Activated naive CD8-positive, alpha-beta T cell treated with anti-CD3 and anti-CD28 coated beads for 36 hours (primary cell): Measurements from ENCODE around the gene WDR43. TPM values are rescaled to one million over a fixed set of nuclear protein-coding genes. Genes with fewer than 3 reads are reported as not detected.

Experiments used
- DNase-seq: peaks from one replicate; pipeline ENCODE4 v3.0.0; 2021
- H3K27ac Mint-ChIP-seq: one replicate; pipeline ENCODE4 v1.8.0; 2022; ENCODE audit warnings: mild to moderate bottlenecking, moderate library complexity, mixed read lengths
- H3K27me3 Mint-ChIP-seq: one replicate; pipeline ENCODE4 v1.8.0; 2022; ENCODE audit warnings: mild to moderate bottlenecking, mixed read lengths
- H3K36me3 Mint-ChIP-seq: one replicate; pipeline ENCODE4 v1.8.0; 2021; ENCODE audit warnings: mild to moderate bottlenecking, mixed read lengths
- H3K4me1 Mint-ChIP-seq: one replicate; pipeline ENCODE4 v1.8.0; 2021; ENCODE audit warnings: mixed read lengths
- H3K4me3 Mint-ChIP-seq: one replicate; pipeline ENCODE4 v1.8.0; 2022; ENCODE audit warnings: mild to moderate bottlenecking, moderate library complexity, mixed read lengths
- H3K9me3 Mint-ChIP-seq: one replicate; pipeline ENCODE4 v1.8.0; 2022; ENCODE audit warnings: mixed read lengths
- total RNA-seq, 2 experiments: library from RNA; stranded (reverse); gene quantifications; one replicate each; pipeline ENCODE4 v1.2.3, GENCODE V29; 2021

WDR43 gene, protein sequence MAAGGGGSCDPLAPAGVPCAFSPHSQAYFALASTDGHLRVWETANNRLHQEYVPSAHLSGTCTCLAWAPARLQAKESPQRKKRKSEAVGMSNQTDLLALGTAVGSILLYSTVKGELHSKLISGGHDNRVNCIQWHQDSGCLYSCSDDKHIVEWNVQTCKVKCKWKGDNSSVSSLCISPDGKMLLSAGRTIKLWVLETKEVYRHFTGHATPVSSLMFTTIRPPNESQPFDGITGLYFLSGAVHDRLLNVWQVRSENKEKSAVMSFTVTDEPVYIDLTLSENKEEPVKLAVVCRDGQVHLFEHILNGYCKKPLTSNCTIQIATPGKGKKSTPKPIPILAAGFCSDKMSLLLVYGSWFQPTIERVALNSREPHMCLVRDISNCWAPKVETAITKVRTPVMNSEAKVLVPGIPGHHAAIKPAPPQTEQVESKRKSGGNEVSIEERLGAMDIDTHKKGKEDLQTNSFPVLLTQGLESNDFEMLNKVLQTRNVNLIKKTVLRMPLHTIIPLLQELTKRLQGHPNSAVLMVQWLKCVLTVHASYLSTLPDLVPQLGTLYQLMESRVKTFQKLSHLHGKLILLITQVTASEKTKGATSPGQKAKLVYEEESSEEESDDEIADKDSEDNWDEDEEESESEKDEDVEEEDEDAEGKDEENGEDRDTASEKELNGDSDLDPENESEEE
- 100 to 1,000 TPM; 179 to 191 TPM for total RNA-seq

- peak within 1 kb of the TSS; percentile 98 for H3K4me3 Mint-ChIP-seq
- H3K27ac Mint-ChIP-seq = peak within 1 kb of the TSS; percentile 97
- H3K27me3 Mint-ChIP-seq = no peaks in the 10 kb centered on the region
- DNase-seq = peak; percentile 99
- peaks cover 30% of the 10 kb centered on the region for H3K36me3 Mint-ChIP-seq
- peaks cover 28% of the 10 kb centered on the region for H3K4me1 Mint-ChIP-seq
- H3K9me3 Mint-ChIP-seq = no peaks in the 10 kb centered on the region
Measured at GRCh38 chr2:28894470-28895188, at the start of gene WDR43. WDR43 (plus strand) TSS chr2:28894667; CDS start chr2:28894699, 32 bp downstream.

DNA sequence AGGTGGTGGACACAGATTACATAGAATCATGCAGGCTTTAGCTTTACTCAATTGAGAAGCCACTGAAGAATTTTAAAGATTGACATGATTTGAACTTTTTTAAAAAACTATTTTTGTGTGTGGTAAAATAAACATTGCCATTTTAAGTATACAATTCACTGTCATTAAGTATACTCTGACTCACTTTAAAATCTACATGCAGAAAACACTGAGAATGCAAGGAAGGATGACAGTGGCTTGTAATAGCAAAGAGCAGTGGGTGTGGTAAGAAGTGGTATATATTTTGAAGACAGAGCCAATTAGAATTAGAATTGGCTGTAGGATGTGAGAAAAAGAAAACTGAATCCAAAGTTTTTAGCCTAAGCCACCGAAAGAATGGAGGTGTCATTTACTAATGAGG is 39.3 kb upstream of the WDR43 start:
- DNase-seq = no peak
- Mint-ChIP-seq H3K27me3 (no peaks in the 10 kb centered on the region), H3K9me3 (no peaks in the 10 kb centered on the region), H3K27ac (no peak overlapping the region), H3K36me3 (peaks cover 13% of the 10 kb centered on the region), H3K4me1 (no peaks in the 10 kb centered on the region), H3K4me3 (no peak overlapping the region)

- DNase-seq = no peak
- no peak overlapping the region for H3K4me3 Mint-ChIP-seq
- H3K4me1 Mint-ChIP-seq = no peaks in the 10 kb centered on the region
- no peaks in the 10 kb centered on the region for H3K27me3 Mint-ChIP-seq
- H3K9me3 Mint-ChIP-seq = no peaks in the 10 kb centered on the region
- peaks cover 20% of the 10 kb centered on the region for H3K36me3 Mint-ChIP-seq
- no peak overlapping the region for H3K27ac Mint-ChIP-seq
Measured at GRCh38 chr2:28855977-28856376, 38.5 kb upstream of the WDR43 start.

DNA sequence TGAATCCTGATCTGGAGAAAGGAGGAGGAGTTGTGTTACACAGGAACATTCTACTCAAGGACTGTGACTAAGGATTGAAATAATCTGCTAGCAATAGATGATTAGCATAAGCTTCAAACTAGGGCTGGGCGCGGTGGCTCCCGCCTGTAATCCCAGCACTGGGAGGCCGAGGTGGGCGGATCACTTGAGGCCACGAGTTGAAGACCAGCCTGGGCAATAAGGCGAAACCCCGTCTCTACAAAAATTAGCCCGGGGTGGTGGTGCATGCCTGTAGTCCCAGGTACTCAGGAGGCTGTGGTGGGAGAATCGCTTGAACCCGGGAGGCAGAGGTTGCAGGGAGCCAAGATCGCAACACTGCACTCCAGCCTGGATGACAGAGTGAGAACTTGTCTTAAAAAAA is 25.9 kb upstream of the WDR43 start:
- no peak for DNase-seq
- H3K36me3 Mint-ChIP-seq = peaks cover 15% of the 10 kb centered on the region
- no peak overlapping the region for H3K27ac Mint-ChIP-seq
- peak overlapping the region; percentile 71 for H3K4me3 Mint-ChIP-seq
- H3K9me3 Mint-ChIP-seq = no peaks in the 10 kb centered on the region
- H3K4me1 Mint-ChIP-seq = peaks cover 39% of the 10 kb centered on the region
- no peaks in the 10 kb centered on the region for H3K27me3 Mint-ChIP-seq

DNA sequence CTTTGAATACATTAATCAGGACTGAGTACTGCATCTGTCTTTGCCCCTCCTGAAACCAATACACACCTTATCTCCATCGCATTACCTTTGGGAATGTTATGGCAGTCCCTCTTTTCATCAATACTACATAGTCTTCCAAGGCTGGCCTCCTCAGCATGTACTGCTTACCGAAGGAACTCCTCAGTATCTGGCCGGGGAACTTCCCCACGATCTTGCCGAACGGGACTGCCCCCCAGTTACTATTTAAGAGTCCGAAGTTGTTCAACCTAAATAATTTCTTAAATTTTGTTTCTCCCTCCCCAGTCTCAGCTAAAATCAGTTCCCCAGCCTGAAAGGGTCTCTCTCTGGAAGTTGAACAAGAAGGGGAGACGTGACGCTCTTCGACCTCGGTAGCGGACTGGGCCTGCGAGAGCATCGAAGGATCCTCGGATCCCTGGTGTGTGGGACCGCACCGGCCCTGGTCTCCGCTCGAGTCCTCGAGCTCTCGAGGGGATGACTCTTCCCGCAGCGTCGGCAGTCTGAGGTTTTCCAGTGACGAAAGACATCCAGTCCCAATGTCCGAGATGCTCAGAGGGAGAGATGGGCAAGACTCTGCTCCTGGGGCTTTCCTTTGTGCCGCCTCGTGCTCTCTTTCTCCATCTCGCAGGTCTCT is 24.8 kb upstream of the WDR43 start:
- Mint-ChIP-seq H3K4me1 (peaks cover 32% of the 10 kb centered on the region), H3K27ac (peak overlapping the region; percentile 97), H3K36me3 (peaks cover 15% of the 10 kb centered on the region), H3K4me3 (peak overlapping the region; percentile 95), H3K27me3 (peaks cover 2% of the 10 kb centered on the region), H3K9me3 (no peaks in the 10 kb centered on the region)
- DNase-seq = no peak

- peak within 1 kb of the TSS; percentile 95 for H3K4me3 Mint-ChIP-seq
- H3K27me3 Mint-ChIP-seq = peaks cover 5% of the 10 kb centered on the region
- H3K4me1 Mint-ChIP-seq = peaks cover 27% of the 10 kb centered on the region
- DNase-seq = peak; percentile 96
- peak within 1 kb of the TSS; percentile 97 for H3K27ac Mint-ChIP-seq
- peaks cover 14% of the 10 kb centered on the region for H3K36me3 Mint-ChIP-seq
- no peaks in the 10 kb centered on the region for H3K9me3 Mint-ChIP-seq
Measured at GRCh38 chr2:28870146-28870891, 24.1 kb upstream of the WDR43 start, which contains the start of gene TRMT61B. TRMT61B (minus strand) TSS chr2:28870309; CDS start chr2:28870277, 32 bp downstream.

DNA sequence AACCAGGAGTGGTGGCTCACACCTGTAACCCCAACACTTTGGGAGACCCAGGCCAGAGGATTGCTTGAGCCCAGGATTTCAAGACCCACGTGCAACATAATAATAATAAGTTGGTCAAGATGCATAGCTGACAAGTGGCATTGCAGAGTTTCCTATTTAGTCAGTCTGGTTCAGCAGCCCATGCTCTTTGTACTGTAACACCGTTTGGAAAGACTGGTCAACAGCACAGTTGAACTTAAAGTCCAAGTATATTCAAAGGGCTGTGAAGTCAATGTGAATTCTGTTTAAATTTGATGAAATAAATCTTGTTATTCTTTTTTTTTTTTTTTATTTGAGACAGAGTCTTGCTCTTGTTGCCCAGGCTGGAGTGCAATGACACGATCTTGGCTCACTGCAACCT is 22.8 kb upstream of the WDR43 start:
- no peak for DNase-seq
- peaks cover 13% of the 10 kb centered on the region for H3K36me3 Mint-ChIP-seq
- H3K27ac Mint-ChIP-seq = no peak overlapping the region
- H3K4me3 Mint-ChIP-seq = no peak overlapping the region
- no peaks in the 10 kb centered on the region for H3K9me3 Mint-ChIP-seq
- peaks cover 21% of the 10 kb centered on the region for H3K4me1 Mint-ChIP-seq
- peaks cover 17% of the 10 kb centered on the region for H3K27me3 Mint-ChIP-seq

DNA sequence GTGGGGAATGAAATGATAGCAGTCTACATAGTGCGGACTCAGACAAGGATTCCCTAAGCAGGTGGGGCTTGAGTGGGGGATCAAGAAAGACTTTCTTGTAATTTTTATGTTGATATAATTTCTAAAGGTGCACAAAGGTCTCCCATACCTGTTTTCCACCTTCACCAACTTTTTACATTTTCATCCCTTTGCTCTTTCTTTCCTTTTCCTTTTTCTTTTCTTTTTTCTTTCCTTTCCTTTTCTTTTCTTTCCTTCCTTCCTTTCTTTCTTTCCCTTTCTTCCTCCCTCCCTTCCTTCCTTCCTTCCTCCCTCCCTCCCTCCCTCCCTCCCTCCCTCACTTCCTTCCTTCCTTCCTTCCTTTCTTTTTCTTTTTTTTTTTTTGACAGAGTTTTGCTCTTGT is 14.3 kb upstream of the WDR43 start:
- Mint-ChIP-seq H3K9me3 (no peaks in the 10 kb centered on the region), H3K4me1 (no peaks in the 10 kb centered on the region), H3K4me3 (no peak overlapping the region), H3K27ac (no peak overlapping the region), H3K27me3 (peaks cover 28% of the 10 kb centered on the region), H3K36me3 (no peaks in the 10 kb centered on the region)
- no peak for DNase-seq

GRCh38 chr2:28893488-28893887 is 979 bp upstream of the WDR43 start:
- DNase-seq = no peak
- no peak overlapping the region for H3K27ac Mint-ChIP-seq
- peaks cover 19% of the 10 kb centered on the region for H3K4me1 Mint-ChIP-seq
- H3K4me3 Mint-ChIP-seq = peak overlapping the region; percentile 19
- no peaks in the 10 kb centered on the region for H3K27me3 Mint-ChIP-seq
- no peaks in the 10 kb centered on the region for H3K9me3 Mint-ChIP-seq
- peaks cover 27% of the 10 kb centered on the region for H3K36me3 Mint-ChIP-seq

GRCh38 chr2:28895189-28895893 is 874 bp downstream of the WDR43 start:
- Mint-ChIP-seq H3K9me3 (no peaks in the 10 kb centered on the region), H3K36me3 (peaks cover 30% of the 10 kb centered on the region), H3K4me3 (peak overlapping the region; percentile 98), H3K4me1 (peaks cover 33% of the 10 kb centered on the region), H3K27ac (peak overlapping the region; percentile 97), H3K27me3 (no peaks in the 10 kb centered on the region)
- DNase-seq = peak; percentile 44

DNA sequence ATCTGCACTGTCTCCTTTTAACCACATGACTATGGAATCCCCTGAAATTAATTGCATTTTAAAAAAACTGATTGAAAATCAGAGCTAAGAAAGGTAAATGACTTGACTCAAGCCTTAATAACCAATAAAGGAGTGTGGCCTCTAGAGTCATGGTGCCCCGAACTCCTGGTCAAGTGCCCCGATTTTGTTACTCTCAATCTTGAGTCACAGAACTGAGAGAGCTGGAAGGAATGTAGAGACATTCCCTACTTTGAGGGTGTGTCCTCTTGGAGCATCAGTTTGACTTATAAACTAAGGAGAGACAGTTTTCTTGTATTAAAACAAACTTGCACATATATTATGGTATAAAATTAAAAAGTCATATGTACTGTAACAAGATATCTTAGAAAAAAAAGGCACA is 2.4 kb downstream of the WDR43 start:
- Mint-ChIP-seq H3K9me3 (no peaks in the 10 kb centered on the region), H3K27me3 (no peaks in the 10 kb centered on the region), H3K27ac (peak overlapping the region; percentile 97), H3K4me1 (peaks cover 45% of the 10 kb centered on the region), H3K36me3 (peaks cover 42% of the 10 kb centered on the region), H3K4me3 (peak overlapping the region; percentile 98)
- DNase-seq = no peak

DNA sequence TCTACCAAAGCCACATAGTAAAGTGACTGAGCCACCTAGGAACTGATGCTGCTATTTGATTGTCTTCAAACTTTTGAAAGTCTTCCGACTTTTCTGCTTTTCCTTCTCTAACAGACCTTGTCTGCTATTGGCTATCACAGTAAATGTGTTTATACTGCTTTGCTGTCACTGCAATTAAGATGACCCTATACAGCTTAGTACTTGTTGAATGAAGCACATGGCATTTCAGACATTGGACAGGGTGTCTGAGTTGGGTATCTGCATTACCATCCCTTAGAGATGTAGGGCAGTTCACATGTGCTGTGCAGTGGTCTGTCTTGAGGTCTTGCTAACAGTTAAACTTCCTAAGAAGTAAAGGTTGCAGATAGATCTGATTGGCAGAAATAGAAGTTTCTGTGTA is 3.6 kb downstream of the WDR43 start:
- H3K36me3 Mint-ChIP-seq = peaks cover 47% of the 10 kb centered on the region
- H3K27me3 Mint-ChIP-seq = no peaks in the 10 kb centered on the region
- DNase-seq = no peak
- H3K4me1 Mint-ChIP-seq = peaks cover 50% of the 10 kb centered on the region
- peak overlapping the region; percentile 62 for H3K27ac Mint-ChIP-seq
- no peaks in the 10 kb centered on the region for H3K9me3 Mint-ChIP-seq
- peak overlapping the region; percentile 98 for H3K4me3 Mint-ChIP-seq

- Mint-ChIP-seq H3K27ac (peak overlapping the region; percentile 2), H3K9me3 (no peaks in the 10 kb centered on the region), H3K4me1 (peaks cover 68% of the 10 kb centered on the region), H3K27me3 (no peaks in the 10 kb centered on the region), H3K36me3 (peaks cover 47% of the 10 kb centered on the region), H3K4me3 (peak overlapping the region; percentile 2)
- DNase-seq = no peak
Measured at GRCh38 chr2:28901202-28901601, 6.7 kb downstream of the WDR43 start.

- Mint-ChIP-seq H3K4me3 (no peak overlapping the region), H3K4me1 (peaks cover 68% of the 10 kb centered on the region), H3K27ac (no peak overlapping the region), H3K9me3 (no peaks in the 10 kb centered on the region), H3K36me3 (peaks cover 45% of the 10 kb centered on the region), H3K27me3 (no peaks in the 10 kb centered on the region)
- DNase-seq = no peak
Measured at GRCh38 chr2:28901841-28902240, 7.4 kb downstream of the WDR43 start.
